Stimulated activated CD8-positive, alpha-beta memory T cell treated with anti-CD3 and anti-CD28 coated beads, Interleukin-15, amount 100 ng/mL, for 1 hour (primary cell): ENCODE data around the gene FCHO1.
"Not testable (repeated sequence)": the region's sequence is repeated elsewhere in the genome, so short reads cannot be mapped to it uniquely, and the experiment has no call there.

Source experiments
- DNase-seq: peaks from one replicate; pipeline ENCODE4 v3.0.0-alpha.2; 2020; ENCODE audit warnings: low read depth

The FCHO1 gene

DNA sequence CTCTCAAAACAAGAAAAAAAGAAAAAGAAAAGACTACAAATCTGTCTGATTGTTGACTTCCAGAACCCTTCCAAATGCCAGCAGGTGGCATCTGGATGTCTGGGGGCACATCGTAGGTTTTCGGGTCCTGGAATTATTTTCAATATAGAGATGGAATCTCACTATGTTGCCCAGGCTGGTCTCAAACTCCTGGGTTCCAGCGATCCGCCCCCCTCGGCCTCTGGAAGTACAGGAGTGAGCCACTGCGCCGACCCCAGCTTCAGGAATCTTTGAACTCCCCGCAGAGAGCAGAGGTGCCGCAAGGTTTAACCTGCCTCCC lies 43.1 kb downstream of the FCHO1 start:
- DNase-seq: no peak

DNA sequence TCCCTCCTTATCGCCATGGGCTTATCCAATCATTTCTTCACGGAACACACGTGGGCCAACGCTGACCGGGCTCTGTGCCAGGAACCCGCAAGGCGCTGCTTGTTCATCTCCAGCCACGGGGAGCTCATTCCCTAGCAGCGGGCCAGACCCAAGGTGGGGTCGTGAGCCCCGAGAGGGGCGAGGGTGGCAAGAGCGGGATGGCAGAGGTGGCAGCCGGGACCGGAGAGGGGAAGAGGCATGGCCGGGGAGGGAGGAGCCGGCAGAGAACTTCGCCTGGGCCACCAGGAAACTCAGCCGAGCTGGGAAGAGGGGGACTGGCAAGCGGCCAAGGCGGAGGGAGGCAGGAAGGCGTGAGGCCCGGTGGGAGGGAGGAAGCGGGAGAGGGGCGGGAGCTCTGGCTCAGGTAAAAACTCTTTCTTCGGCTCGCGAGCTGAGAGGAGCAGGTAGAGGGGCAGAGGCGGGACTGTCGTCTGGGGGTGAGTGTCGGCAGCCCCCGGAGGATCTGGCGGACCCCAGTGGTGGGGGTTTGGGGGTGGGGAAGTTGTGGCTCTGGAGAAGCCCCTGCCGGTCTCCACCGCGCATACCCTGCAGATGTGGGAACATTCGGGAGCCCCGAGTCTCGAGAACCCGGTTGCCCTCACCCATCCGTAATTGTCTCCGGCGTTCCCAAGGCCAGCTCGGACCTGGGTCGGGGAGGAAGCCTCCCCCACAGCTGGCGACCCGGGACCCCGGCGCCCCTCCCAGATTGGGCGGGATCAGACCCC lies 43.6 kb downstream of the FCHO1 start, which contains the start of gene B3GNT3:
B3GNT3 (plus strand) TSS at position 408 of the 764 bp plus-strand sequence. CDS start 12,670 bp downstream, outside the sequence.
- no peak for DNase-seq

DNA sequence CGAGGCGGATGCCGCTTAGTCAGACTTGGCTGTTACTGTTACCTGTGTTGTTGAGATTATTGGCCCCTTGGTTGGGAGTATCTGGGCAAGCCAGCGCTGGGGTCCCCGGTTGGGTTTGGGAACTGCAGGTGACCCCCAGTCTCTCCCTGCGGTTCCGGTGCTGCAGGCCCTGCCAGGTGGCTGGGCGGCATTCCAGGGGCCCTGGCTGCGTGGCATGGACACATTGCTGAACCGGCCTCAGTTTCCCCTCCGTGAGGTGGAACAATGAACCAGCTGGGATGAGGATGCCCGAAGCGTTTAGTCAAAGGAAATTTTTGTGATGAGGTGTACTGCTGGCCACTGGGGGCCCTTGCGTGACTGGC lies 44.2 kb downstream of the FCHO1 start:
- no peak for DNase-seq

DNA sequence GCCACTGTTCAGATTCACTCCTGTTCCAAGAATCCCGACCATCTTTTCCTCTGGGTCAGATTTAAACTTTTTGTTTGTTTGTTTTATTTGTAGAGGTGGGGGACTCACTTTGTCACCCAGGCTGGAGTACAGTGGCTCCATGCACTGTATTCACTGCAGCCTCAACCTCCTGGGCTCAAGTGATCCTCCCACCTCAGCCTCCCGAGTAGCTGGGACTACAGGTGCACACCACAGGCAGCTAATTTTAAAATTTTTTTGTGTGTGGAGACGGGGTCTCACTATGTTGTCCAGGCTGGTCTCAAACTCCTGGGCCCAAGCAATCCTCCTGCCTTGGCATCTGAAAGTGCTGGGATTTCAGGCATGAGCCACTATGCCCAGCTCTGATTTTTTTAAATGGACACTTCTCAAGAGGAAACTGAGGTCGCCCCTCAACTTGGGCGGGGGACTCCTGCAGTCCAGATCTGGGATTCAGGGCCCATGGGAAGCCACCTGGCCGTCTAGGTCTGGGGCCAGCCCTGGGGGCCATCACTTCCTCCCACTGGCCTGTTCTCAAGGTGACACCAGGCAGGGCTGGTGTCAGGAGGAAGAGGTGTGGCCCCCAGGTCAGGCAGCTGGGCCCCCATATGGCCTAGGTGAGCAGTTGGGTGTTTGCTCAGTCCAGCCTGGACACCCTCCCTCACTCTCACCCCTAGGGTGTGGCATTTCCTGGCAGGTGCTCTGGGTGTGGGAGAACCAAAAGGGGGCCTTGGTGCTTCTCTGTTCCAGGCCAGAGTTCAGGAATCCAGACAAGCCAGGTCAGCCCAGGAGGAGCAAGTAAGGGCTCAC lies 44.9 kb downstream of the FCHO1 start:
- DNase-seq: no peak

DNA sequence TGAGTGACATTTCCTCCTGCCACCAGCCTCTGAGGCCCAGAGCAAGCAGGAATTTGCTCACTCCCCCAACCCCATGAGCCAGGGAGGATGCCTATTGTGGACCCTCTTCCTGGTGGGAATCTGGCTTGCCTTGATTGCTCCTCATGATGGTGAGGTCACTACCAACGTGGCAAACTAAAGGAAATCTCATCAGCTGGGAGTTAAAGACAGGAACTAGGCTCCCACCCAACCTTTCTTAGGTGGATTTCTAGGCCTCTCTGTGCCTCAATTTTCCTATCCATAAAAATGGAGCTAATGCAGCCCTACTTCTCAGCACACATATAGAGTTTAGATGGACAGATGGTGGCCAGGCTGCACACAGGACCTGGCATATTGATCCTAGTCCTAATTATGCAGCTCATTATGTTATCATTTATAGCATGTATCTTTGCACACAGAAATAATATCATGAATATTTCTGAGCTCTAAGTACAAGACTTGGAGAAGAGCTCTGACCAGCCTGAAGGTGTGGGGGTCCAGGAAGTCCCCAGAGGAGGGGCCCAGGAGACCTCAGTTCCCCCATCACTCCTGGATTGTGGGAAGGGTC lies 45.7 kb downstream of the FCHO1 start:
- no peak for DNase-seq

DNA sequence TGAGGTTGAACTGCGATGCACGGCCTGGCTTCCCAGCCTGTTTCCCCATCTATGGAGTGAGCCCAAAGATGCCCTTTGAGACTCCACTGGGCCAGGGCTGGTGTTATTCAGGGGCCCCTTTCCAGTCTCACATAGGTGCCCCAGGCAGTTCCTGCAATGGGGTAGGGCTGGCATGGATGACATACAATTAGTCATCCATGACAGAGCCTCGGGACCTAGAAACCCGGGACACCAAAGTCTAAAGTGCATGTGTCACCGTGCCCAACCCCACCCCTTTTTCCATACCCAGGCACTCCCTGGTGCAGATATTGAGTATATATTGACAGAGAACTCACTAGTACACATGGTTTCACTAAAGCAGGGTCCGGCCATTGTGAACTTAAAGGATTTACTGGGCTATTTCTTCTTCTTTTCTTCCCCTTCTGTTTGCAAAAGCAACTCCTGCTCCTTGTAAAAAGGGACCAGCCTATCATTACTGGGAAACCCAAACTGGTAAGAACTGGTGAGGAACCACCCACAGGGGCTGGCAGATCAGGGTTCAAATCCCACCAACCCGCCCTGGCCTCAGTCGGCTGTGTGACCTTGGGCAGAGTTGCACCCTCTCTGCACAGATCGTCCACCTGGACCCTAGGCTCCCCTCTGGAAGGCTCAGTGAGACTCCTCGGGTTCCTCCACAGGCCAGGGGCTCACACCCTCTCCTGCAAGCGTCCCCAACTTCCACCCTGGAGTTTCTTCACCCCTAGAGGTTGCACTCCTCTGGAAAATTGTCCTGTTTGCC lies 46.3 kb downstream of the FCHO1 start:
- no peak for DNase-seq

DNA sequence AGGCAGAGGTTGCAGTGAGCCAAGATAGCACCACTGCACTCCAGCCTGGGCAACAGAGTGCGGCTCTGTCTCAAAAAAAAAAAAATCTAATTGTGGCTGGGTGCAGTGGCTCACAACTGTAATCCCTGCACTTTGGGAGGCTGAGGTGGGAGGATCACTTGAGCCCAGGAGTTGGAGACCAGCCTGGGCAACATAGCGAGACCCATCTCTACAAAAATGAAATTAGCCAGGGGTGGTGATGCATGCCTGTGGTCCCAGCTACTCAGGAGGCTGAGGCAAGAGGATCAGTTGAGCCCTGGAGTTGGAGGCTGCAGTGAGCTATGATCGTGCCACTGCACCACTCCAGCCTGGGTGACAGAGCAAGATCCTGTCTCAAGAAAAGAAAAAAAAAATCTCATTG lies 47.3 kb downstream of the FCHO1 start:
- not testable (repeated sequence) for DNase-seq

DNA sequence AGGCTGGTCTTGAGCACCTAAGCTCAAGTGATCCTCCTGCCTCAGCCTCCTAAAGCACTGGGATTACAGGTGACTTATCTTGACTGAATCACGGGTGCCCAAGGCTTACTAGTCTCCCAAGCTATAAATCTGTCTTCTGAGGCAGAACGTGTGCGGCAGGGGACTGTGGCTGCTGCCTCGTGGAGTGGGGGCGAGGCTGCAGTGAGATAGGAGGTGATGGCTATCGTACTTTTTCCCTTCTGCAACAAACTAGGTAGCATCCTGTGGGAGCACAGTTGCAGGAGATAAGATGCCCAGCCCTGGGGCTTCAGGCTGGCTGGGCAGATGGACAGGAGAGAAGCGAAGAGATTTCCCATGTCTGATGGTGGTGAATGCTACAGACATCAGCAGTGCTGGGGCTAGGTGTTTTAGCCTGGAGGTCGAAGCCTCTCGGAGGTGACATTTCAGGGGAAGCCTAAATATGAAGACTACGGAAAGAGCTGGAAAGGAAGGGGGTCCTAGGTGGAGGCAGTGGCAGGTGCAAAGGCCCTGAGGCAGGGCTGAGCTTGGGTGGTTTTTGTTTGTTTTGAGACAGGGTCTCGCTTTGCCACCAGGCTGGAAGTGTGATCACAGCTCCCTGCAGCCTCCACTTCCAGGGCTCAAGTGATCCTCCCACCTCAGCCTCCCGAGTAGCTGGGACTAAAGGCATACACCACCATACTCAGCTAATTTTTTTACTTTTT lies 51.0 kb downstream of the FCHO1 start:
- DNase-seq: no peak

DNA sequence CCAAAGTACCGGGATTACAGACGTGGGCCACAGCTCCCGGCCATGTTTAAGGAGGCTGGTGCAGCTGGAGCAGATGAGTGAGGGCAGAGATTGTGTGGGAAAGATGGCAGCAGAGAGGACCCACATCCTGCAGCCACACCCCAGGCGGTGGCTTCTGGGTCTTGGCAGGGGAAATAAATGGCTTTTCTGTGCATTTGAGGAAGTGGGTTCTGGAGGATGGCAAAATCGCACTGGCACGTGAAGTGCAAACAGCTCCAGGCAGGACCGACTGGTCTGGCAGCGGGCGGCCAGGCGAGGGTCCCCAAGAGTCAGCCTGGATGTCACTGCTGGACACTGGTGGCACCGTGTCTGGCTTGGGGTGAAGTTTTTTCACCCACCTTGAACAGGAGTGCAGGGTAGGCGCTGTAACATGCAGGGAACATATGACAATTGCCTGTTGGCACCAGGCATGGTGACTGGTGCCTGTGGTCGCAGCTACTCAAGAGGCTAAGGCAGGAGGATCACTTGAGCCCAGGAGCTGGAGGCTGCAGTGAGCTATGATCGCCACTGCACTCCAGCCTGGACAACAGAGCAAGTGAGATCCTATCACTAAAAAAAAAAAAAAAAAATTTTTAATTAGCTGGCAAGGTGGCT lies 52.1 kb downstream of the FCHO1 start:
- DNase-seq: no peak

DNA sequence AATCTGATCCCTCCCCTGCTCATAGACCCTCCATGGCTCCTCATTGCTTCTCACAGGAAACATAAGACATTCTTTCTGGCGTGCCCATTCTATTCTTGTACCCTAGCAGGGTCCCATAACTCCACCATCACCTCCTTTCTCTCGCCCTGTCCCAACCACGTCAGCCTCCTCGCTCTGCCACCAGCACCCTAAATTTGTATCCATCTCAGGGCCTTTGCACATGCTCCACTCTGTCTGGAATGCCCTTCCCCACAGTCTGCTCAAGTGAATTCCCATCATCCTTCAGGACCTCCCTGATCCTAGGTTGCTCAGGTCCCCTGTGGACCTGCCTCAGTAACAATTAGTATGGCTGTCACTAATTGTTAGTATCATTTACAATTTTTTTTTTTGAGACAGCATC lies 54.1 kb downstream of the FCHO1 start:
- DNase-seq: no peak

DNA sequence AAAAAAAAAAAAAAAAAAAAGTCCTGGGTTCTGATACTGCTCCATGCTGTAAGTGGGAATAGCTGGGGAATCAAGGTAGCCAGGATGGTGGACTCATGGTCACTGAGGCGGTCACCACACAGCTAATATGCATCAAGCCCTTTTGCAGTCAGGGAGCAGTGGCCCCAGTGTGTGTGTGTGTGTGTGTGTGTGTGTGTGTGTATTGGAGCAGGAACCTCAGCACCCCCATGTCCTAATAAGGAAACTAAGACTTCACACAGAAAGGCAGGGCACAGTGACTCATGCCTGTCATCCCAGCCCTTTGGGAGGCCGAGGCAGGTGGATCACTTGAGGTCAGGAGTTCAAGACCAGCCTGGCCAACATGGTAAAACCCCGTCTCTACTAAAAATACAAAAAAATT lies 55.7 kb downstream of the FCHO1 start:
- no peak for DNase-seq

DNA sequence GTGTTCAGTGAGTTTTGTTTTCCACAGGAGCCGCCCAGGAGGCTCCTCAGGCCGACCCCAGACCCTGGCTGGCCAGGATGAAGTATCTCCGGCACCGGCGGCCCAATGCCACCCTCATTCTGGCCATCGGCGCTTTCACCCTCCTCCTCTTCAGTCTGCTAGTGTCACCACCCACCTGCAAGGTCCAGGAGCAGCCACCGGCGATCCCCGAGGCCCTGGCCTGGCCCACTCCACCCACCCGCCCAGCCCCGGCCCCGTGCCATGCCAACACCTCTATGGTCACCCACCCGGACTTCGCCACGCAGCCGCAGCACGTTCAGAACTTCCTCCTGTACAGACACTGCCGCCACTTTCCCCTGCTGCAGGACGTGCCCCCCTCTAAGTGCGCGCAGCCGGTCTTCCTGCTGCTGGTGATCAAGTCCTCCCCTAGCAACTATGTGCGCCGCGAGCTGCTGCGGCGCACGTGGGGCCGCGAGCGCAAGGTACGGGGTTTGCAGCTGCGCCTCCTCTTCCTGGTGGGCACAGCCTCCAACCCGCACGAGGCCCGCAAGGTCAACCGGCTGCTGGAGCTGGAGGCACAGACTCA lies 56.5 kb downstream of the FCHO1 start:
- DNase-seq: no peak

DNA sequence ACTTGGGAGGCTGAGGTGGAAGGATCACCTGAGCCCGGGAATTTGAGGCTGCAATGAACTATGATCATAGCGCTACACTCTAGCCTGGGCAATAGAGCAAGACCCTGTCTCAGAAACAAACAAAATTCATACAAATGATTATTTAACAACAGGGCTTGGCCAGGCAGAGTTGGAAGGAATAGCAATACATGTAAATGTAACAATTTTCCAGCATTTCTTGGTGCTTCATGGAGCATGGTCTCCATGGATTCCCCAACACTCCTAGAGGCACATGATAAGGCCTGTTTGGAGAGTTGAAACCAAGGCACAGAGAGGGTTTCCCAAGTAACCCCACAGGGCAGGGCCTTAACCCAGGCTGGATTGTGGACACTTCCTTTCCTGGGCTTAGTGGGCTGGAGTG lies 59.8 kb downstream of the FCHO1 start:
- DNase-seq: no peak

DNA sequence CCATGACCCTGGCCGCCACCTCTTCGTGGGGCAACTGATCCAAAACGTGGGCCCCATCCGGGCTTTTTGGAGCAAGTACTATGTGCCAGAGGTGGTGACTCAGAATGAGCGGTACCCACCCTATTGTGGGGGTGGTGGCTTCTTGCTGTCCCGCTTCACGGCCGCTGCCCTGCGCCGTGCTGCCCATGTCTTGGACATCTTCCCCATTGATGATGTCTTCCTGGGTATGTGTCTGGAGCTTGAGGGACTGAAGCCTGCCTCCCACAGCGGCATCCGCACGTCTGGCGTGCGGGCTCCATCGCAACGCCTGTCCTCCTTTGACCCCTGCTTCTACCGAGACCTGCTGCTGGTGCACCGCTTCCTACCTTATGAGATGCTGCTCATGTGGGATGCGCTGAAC lies 60.4 kb downstream of the FCHO1 start:
- no peak for DNase-seq

DNA sequence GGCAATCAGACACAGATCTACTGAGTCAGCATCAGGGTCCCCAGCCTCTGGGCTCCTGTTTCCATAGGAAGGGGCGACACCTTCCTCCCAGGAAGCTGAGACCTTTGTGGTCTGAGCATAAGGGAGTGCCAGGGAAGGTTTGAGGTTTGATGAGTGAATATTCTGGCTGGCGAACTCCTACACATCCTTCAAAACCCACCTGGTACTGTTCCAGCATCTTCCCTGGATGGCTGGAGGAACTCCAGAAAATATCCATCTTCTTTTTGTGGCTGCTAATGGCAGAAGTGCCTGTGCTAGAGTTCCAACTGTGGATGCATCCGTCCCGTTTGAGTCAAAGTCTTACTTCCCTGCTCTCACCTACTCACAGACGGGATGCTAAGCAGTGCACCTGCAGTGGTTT lies 60.8 kb downstream of the FCHO1 start:
- DNase-seq: no peak

DNA sequence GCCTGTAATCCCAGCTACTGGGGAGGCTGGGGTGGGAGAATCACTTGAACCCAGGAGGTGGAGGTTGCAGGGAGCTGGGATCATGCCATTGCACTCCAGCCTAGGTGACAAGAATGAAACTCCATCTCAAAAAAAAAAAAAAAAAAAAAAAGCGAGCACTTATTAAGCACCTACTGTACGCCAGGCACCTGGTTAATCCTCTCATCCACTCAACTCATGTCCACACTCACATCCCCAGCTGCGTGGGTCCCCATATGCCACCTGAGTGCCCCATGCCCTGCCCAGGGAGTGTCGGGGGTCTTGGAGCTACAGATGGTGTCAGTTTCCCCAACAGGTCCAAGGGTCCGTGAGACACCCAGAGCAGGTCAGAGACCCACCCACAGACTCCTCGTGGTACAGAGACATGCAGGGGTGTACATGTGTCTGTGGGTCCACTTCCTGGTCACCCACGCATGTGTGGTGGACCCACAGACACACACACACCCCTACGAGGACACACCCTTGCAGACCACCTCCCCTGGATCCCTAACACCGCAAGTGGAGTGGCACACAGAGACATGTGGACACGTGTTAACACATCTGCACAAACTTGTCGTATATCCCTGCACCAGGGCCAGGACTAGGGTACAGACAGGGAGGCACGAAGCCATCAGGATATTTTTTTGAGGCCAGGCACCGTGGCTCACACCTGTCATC lies 66.5 kb downstream of the FCHO1 start:
- no peak for DNase-seq

DNA sequence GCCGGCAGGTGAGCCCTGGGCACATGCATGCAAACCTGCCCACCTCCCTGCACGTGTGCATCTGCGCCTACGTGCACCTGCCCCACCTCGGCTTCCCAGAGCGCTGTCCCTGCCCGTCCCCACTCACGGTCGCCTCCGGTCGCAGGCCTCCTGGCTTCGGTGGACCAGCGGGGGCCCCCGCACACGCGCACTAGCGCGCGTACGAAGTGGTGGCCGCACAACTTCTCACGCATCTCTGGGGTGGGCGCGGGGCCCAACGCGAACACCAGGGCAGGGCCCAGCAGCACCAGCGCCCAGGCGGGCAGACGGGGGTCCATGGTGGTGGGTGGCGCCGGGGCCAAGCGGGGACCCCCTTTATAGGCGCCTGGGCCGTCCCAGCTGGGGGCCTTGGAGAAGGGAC lies 69.9 kb downstream of the FCHO1 start, which contains the start of gene INSL3:
INSL3 (minus strand) TSS at position 330 of the 400 bp plus-strand sequence; CDS start at position 317, 13 bp downstream.
- no peak for DNase-seq

DNA sequence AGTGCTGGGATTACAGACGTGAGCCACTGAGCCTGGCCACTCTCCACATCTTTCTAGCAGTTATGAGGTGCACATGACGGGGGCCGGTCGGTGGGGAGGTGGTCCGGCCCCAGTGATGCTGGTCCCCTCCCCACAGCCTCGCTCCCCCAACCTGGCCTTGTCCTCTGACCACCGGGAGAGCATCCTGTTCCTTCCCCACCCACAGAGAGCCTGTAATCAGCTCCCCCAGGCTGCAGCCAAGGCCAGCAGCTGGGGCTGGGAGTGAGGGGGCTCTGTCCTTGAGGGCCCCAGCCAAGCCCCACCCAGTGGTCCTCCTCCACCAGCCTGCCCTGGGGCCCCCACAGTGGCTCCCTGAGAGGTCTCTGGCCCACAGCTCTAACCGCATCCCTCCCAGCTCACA lies 73.1 kb downstream of the FCHO1 start:
- DNase-seq: no peak

DNA sequence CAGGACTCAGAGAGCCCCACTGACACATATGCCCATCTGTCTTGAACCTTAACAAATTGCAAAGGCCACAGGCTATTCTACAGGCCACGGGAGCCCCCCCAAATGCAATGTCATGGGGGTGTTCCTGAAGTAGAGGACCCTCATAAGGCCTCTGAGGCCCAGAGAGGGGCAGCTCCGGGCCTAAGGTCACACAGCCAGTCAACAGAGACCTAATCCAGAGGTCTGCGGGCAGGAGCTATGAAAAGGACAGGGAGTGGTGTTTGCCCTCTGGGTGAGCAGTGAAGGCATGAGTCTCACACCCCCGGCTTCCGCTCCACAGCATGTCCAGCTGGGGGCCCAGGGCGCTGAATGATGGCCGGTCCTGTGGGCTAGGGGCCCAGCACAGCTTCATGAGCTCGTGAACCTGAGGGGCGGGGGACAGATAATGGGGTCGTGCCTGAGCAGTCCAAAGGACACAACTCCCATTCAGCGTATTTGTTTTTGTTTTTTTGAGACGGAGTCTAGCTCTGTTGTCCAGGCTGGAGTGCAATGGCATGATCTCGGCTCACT lies 75.3 kb downstream of the FCHO1 start:
- DNase-seq: no peak
